ENCODE measurements around the gene C1QA. TPM values are rescaled to one million over a fixed set of nuclear protein-coding genes. Genes with fewer than 3 reads are reported as not detected.

The C1QA gene
- total RNA-seq, 1 donor from 2014 or later: not detected

DNA sequence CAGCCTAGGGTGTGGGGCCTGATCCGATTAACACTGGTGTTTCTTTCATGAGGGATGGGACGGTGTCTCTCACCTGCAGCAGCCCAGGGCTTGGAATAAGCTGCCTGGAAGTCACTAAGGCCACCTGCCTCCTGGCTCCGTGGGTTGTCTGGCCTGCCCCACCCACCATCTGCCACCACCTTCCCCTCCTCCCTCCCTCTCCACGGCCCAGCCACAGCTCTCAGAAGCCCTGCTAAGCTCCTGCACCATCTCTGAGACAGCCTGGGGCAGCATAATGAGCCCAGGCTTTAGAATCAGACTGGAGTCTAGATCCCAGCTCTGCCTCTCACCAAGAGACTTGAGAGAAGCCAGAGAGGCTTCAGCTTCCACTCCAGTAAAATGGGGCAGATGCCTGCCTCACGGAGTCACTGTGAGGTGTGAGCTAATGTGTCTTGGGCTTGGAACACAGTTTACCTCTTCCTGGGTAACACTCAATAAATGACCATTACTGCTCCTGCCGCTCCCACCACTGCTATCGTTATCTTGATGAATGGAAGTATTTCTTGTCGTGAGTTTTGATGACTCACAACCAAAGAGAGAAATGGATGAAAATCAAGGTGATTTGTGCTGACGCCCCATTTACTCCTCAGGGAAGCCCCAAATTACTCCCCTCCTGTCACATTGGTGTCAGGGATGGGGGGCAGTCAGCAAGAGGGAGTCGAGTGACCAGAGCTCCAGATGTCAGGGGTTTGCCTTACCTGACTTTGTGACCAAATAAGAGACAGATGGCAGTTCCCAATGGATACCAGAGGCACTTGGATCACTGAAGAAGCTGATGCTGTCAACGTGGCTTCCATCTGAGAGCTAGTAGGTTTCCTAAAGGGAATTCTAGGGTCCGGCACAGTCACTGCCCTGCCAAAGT, 23.5 kb upstream of the C1QA start:
- Mint-ChIP-seq H3K9me3 (ENCODE audit: low read depth) (no peaks in the 10 kb centered on the region), H3K27me3 (peaks cover 78% of the 10 kb centered on the region), H3K4me3 (ENCODE audit: low read depth) (no peak overlapping the region), H3K4me1 (ENCODE audit: low read depth) (no peaks in the 10 kb centered on the region), H3K27ac (no peak overlapping the region), H3K36me3 (ENCODE audit: insufficient read depth) (no peaks in the 10 kb centered on the region)
- no peak for DNase-seq (ENCODE audit: low spot score, unreplicated experiment)
- TF ChIP-seq, protein P1, sequence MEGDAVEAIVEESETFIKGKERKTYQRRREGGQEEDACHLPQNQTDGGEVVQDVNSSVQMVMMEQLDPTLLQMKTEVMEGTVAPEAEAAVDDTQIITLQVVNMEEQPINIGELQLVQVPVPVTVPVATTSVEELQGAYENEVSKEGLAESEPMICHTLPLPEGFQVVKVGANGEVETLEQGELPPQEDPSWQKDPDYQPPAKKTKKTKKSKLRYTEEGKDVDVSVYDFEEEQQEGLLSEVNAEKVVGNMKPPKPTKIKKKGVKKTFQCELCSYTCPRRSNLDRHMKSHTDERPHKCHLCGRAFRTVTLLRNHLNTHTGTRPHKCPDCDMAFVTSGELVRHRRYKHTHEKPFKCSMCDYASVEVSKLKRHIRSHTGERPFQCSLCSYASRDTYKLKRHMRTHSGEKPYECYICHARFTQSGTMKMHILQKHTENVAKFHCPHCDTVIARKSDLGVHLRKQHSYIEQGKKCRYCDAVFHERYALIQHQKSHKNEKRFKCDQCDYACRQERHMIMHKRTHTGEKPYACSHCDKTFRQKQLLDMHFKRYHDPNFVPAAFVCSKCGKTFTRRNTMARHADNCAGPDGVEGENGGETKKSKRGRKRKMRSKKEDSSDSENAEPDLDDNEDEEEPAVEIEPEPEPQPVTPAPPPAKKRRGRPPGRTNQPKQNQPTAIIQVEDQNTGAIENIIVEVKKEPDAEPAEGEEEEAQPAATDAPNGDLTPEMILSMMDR (IDR thresholded peaks at IDR 0.05; ENCODE audit: unreplicated experiment): no peak

- peaks cover 72% of the 10 kb centered on the region for H3K27me3 Mint-ChIP-seq
Measured at GRCh38 chr1:22613572-22613918, 22.9 kb upstream of the C1QA start.

GRCh38 chr1:22613951-22614350, 22.5 kb upstream of the C1QA start:
- Mint-ChIP-seq H3K27me3 (peaks cover 70% of the 10 kb centered on the region), H3K36me3 (ENCODE audit: insufficient read depth) (no peaks in the 10 kb centered on the region), H3K9me3 (ENCODE audit: low read depth) (no peaks in the 10 kb centered on the region), H3K4me1 (ENCODE audit: low read depth) (no peaks in the 10 kb centered on the region), H3K27ac (no peak overlapping the region), H3K4me3 (ENCODE audit: low read depth) (no peak overlapping the region)
- TF ChIP-seq, protein P1 (IDR thresholded peaks at IDR 0.05; ENCODE audit: unreplicated experiment): no peak
- no peak for DNase-seq (ENCODE audit: low spot score, unreplicated experiment)

More at GRCh38 chr1:22613572-22613918, 22.9 kb upstream of the C1QA start:
- H3K4me3 Mint-ChIP-seq (ENCODE audit: low read depth): no peak overlapping the region
- H3K9me3 Mint-ChIP-seq (ENCODE audit: low read depth): no peaks in the 10 kb centered on the region
- H3K36me3 Mint-ChIP-seq (ENCODE audit: insufficient read depth): no peaks in the 10 kb centered on the region
- H3K4me1 Mint-ChIP-seq (ENCODE audit: low read depth): no peaks in the 10 kb centered on the region
- no peak overlapping the region for H3K27ac Mint-ChIP-seq
- DNase-seq (ENCODE audit: low spot score, unreplicated experiment): no peak
- TF ChIP-seq, protein P1 (IDR thresholded peaks at IDR 0.05; ENCODE audit: unreplicated experiment): no peak

GRCh38 chr1:22615886-22616285, 20.5 kb upstream of the C1QA start:
- H3K9me3 Mint-ChIP-seq (ENCODE audit: low read depth): no peaks in the 10 kb centered on the region
- no peak overlapping the region for H3K4me3 Mint-ChIP-seq (ENCODE audit: low read depth)
- H3K4me1 Mint-ChIP-seq (ENCODE audit: low read depth): no peaks in the 10 kb centered on the region
- TF ChIP-seq, protein P1 (IDR thresholded peaks at IDR 0.05; ENCODE audit: unreplicated experiment): no peak
- no peak for DNase-seq (ENCODE audit: low spot score, unreplicated experiment)
- peaks cover 62% of the 10 kb centered on the region for H3K27me3 Mint-ChIP-seq
- no peak overlapping the region for H3K27ac Mint-ChIP-seq
- H3K36me3 Mint-ChIP-seq (ENCODE audit: insufficient read depth): no peaks in the 10 kb centered on the region

DNA sequence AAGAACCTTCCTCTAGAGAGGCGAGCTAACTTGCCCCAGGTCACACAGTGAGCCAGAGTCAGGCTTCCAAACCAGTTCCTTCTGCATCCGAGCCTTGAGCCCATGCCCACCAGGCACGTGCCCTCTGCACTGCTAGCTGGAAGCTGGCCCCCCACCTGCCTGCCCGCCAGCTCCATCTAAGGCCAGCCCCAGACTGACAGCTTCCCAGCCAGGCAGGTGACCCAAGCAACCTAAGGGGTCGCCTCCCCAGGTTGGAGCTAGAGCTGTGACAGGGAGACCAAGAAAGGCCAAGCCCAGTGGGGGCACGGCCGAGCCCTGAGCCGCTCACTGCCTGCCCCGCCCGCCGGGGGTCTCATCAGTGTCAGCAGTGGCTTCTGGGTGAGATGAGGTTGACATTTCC, 19.9 kb upstream of the C1QA start:
- DNase-seq (ENCODE audit: low spot score, unreplicated experiment): no peak
- no peak overlapping the region for H3K27ac Mint-ChIP-seq
- peaks cover 60% of the 10 kb centered on the region for H3K27me3 Mint-ChIP-seq
- H3K9me3 Mint-ChIP-seq (ENCODE audit: low read depth): no peaks in the 10 kb centered on the region
- TF ChIP-seq, protein P1 (IDR thresholded peaks at IDR 0.05; ENCODE audit: unreplicated experiment): no peak
- H3K36me3 Mint-ChIP-seq (ENCODE audit: insufficient read depth): no peaks in the 10 kb centered on the region
- H3K4me3 Mint-ChIP-seq (ENCODE audit: low read depth): no peak overlapping the region
- no peaks in the 10 kb centered on the region for H3K4me1 Mint-ChIP-seq (ENCODE audit: low read depth)
